HG03439 (cell line): ENCODE data around the gene PRDX5.

ENCODE experiments used
- ATAC-seq: cut with Tn5 transposase; IDR thresholded peaks from one replicate; pipeline ENCODE4 v1.9.1; 2021; ENCODE audit warnings: mild to moderate bottlenecking, moderate library complexity; ENCODE audit not compliant: unreplicated experiment

PRDX5 gene

DNA sequence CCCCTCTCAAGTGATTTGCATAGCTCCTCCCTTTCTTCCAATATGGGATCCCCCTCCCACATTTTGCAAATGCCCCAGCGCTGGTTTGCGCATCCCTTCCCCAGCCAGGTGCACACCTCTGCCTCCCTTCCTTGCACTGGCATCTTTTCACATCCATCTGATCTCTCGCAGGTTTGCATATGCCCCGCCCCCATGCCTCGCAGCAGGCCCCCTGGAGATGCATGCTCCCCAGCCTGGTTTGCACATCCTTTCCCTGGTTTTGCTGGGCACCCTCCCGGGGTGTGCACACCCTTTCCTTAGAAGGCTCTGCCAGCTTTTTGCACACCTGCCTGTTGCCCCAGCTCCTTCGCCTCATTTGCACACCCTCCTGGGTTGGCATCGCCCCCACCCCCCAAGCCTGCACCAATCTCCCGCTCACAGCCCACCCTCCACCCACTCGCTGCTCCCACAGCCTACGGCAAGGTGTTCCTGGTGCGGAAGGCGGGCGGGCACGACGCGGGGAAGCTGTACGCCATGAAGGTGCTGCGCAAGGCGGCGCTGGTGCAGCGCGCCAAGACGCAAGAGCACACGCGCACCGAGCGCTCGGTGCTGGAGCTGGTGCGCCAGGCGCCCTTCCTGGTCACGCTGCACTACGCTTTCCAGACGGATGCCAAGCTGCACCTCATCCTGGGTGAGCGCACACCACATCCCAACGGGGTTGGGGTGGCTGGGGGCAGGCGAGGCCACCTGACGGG lies 42.0 kb downstream of the PRDX5 start:
- ATAC-seq, result no peak

GRCh38 chr11:64360448-64360921 lies 42.6 kb downstream of the PRDX5 start:
- no peak for ATAC-seq

DNA sequence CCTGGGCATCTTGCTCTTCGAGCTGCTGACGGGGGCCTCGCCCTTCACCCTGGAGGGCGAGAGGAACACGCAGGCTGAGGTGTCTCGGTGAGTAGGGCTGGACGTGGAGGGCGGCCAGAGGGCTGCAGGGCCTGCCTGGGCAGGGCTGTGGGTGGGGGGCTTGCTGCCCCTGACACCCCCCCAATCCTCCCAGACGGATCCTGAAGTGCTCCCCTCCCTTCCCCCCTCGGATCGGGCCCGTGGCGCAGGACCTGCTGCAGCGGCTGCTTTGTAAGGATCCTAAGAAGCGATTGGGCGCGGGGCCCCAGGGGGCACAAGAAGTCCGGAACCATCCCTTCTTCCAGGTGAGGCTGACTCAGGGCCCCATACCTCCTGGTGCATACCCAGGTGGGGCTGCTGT lies 43.7 kb downstream of the PRDX5 start:
- ATAC-seq, result no peak

DNA sequence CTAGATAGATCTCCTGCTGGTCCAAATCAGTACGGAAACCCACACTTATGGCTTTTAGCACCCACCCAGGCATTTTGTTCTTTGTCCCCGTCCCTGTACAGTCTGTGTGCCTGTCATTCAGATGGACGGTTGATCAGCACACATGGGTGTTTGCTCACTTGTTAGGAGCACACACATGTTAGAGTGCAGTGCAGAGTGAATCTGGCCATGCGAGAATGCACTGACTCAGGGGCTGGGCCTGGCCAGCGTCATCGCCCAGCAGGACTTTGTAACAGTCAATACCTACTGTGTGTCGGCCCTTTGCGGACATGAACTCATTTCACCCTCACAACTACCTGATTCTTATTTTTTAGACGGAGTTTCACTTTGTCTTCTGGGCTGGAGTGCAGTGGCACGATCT lies 44.4 kb downstream of the PRDX5 start:
- no peak for ATAC-seq

GRCh38 chr11:64364435-64364834 lies 46.5 kb downstream of the PRDX5 start:
- ATAC-seq, result no peak

GRCh38 chr11:64364911-64365310 lies 47.0 kb downstream of the PRDX5 start:
- no peak for ATAC-seq

- no peak for ATAC-seq
Observed at GRCh38 chr11:64366751-64367150, 48.8 kb downstream of the PRDX5 start.

GRCh38 chr11:64367931-64368672 lies 50.2 kb downstream of the PRDX5 start:
- ATAC-seq, result no peak

DNA sequence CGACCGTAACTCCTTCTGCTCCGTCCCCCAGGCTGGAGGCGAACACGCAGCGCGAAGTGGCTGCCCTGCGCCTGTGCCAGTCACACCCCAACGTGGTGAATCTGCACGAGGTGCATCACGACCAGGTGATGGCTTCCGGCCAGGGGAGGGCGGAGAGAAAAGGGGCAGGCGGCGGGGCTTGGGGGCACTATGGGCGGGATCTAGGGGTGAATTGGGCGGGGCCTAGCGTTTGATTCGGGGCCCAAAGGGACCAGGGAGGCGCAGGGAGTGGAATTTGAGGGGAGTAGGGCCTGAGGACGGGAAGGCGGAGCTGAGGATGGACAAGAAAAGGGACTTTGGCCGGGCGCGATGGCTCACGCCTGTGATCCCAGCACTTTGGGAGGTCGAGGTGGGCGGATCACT lies 50.8 kb downstream of the PRDX5 start:
- no peak for ATAC-seq

GRCh38 chr11:64369440-64370421 lies 51.8 kb downstream of the PRDX5 start:
- no peak for ATAC-seq

- ATAC-seq, result no peak
Observed at GRCh38 chr11:64371201-64371600, 53.3 kb downstream of the PRDX5 start.
